Measurements from ENCODE around the gene COG4.

Gene COG4

DNA sequence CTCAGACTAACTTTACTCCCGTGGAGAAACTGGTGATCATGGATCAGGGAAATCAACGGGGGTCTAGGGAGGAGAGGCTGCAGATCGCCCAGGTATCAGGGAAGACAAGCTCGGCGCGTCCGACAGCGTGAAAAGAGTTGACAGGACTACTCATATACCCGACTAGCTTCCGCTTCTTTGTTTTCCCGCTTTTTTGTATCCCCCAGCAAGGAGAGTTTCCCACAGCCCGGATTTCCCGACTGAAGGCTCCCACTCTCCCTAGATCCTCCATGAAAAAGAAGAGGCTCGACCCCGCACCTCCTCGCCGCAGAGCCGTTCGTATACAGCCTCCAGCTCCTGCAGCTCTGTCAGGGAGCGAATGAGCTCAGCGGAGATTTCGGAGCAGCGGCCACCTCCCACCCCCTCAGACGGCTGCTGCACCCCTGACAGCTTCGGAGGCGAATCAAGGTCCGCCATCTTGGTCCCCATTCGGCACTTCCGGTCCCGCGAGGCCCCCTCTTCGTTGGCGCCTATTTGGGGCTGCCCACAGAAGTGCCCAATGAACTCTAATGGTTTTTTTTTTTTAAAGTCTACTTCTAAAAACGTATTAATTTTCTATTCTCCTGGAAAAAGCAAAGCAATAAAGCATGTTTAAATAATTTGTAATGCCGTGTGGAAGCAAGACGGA is at the start of gene COG4:
COG4 (minus strand) TSS at position 479 of the 667 bp plus-strand sequence; CDS start at position 468, 11 bp downstream.
- TF ChIP-seq CTCF (IDR thresholded peaks at IDR 0.05; ENCODE audit: control insufficient read depth, extremely low read depth, insufficient read depth): no peak
- peak; percentile 26 for DNase-seq (ENCODE audit: low read depth)

GRCh38 chr16:70572926-70573270 is 49.5 kb upstream of the COG4 start:
- TF ChIP-seq CTCF (IDR thresholded peaks at IDR 0.05; ENCODE audit: control insufficient read depth, extremely low read depth, insufficient read depth): no peak
- no peak for DNase-seq (ENCODE audit: low read depth)
- no peak overlapping the region for H3K4me3 ChIP-seq (ENCODE audit: low read depth, low read length)

More for the DNA sequence above, at the start of gene COG4:
- H3K4me3 ChIP-seq (ENCODE audit: low read depth, low read length): peak within 1 kb of the TSS; percentile 85

DNA sequence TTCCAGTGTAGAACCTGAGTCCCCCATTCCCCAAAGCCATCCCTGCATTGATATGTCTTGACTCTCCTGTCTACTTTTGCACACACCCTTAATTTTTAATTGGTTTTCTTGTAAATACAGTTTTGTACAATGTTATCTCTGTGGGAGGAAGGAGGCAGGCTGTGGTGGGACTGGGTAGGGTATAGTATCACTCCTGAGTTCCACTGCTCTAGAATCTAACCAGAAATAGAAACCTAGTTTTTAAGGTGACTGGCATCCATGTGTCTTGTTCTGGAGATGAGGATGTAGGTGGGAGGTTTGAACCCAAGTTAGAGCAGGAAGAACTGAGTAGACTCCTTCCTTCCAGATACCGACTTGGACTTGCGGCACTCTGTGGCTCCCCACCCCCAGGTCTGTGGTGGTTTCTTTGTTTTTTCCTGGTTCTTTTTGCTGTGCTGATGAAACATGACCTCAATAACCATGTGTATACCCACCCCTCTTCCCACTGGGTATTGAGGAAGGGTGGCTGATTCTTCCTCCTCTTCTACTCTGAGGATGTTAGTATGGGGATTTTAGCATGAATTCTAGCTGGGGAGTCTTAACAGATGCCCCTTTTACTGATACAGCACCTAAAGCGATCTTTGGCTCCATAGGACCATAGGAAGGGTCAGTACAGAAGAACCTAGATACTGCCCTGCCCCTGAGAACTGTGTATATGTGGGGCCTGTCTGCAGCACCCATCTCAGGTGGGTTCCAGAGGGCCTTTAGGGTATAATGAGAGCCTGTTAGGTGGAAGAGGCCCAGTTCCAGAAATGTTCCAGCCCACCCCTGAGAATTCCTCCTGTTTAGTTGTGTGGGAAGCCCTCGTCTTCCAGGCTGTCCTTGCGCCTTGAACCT is 48.9 kb upstream of the COG4 start:
- no peak for DNase-seq (ENCODE audit: low read depth)
- no peak overlapping the region for H3K4me3 ChIP-seq (ENCODE audit: low read depth, low read length)
- TF ChIP-seq CTCF (IDR thresholded peaks at IDR 0.05; ENCODE audit: control insufficient read depth, extremely low read depth, insufficient read depth): no peak

DNA sequence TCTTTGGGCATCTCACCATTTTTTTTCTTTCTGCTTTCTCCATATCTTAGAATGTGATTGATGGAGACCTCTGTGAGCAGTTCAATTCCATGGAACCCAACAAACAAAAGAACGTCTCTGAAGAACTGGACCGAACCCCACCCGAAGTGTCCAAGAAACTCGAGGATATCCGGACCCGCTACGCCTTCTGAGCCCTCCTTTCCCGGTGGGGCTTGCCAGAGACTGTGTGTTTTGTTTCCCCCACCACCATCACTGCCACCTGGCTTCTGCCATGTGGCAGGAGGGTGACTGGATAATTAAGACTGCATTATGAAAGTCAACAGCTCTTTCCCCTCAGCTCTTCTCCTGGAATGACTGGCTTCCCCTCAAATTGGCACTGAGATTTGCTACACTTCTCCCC is 48.3 kb upstream of the COG4 start:
- no peak overlapping the region for H3K4me3 ChIP-seq (ENCODE audit: low read depth, low read length)
- no peak for DNase-seq (ENCODE audit: low read depth)
- TF ChIP-seq CTCF (IDR thresholded peaks at IDR 0.05; ENCODE audit: control insufficient read depth, extremely low read depth, insufficient read depth): no peak

DNA sequence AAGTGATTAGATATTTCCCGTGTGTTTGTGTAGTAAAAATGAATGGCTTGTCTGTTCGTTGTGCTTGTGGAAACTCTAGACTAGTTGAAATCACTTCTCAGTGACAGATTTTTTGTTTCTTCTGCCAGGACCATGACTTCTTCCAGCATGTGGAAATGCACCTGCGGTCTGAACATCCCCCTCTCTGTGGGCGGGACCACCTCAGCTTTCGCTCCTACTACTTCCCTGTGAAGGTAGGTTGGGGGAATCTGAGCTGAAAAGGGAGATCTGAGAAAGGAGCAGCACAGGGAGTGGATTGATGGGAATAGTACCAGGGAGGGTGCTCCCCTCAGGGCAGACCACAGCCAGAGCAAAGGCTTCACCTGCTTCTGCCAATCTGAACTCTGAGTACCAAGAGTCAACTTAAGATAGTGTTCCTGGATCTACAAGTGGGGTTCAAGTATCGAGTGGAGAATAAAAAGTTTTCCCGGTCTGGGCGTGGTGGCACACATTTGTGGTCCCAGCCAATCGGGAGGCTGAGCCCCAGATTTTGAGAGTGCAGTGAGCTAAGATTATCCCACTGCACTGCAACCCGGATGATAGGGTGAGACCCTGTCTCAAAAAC is 47.7 kb upstream of the COG4 start:
- no peak overlapping the region for H3K4me3 ChIP-seq (ENCODE audit: low read depth, low read length)
- no peak for TF ChIP-seq CTCF (IDR thresholded peaks at IDR 0.05; ENCODE audit: control insufficient read depth, extremely low read depth, insufficient read depth)
- DNase-seq (ENCODE audit: low read depth): no peak

DNA sequence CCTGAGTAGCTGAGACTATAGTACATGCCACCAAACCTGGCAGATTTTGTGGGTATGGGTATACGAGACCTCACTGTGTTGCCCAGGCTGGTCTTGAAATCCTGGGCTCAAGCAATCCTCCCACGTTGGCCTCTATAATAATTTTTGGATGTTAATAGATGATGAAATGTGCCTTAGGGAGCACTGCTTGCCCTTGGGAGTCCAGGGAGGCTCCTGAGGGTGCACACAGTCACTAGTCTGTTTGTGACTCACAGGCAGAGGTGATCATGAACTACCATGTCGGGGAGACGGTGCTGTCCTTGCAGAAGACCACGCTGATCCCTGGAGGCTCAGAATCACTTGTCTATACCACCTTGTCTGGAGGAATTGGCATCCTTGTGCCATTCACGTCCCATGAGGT is 46.4 kb upstream of the COG4 start:
- no peak for DNase-seq (ENCODE audit: low read depth)
- H3K4me3 ChIP-seq (ENCODE audit: low read depth, low read length): no peak overlapping the region
- TF ChIP-seq CTCF (IDR thresholded peaks at IDR 0.05; ENCODE audit: control insufficient read depth, extremely low read depth, insufficient read depth): no peak

Measured in LNCaP clone FGC (cell line).